BE2C (cell line): Measurements from ENCODE around the gene GALNT17.

Experiments used
- DNase-seq: peaks from one replicate; pipeline ENCODE4 v3.0.0-alpha.2; 2020
- H3K27me3 ChIP-seq: fragments of 250-450 bp; sonication (Bioruptor Pico); 2 replicates; pipeline ENCODE4 v1.5.1; 2020; ENCODE audit warnings: mild to moderate bottlenecking
- H3K36me3 ChIP-seq: fragments of 250-450 bp; sonication (Bioruptor Pico); 2 replicates; pipeline ENCODE4 v1.5.1; 2020; ENCODE audit warnings: mild to moderate bottlenecking
- H3K4me1 ChIP-seq: fragments of 250-450 bp; sonication (Bioruptor Pico); 2 replicates; pipeline ENCODE4 v1.5.1; 2020
- H3K4me3 ChIP-seq: 2 replicates; pipeline ENCODE4 v1.5.1; 2011; ENCODE audit warnings: low read depth, low read length
- H3K9me3 ChIP-seq: fragments of 250-450 bp; sonication (Bioruptor Pico); 2 replicates; pipeline ENCODE4 v1.5.1; 2020
- CTCF ChIP-seq: IDR thresholded peaks from 2 replicates; pipeline ENCODE4 v1.5.1; 2012; ENCODE audit warnings: mild to moderate bottlenecking, low read depth, low read length

The GALNT17 gene

GRCh38 chr7:71238581-71239295 is 106.8 kb downstream of the GALNT17 start:
- Histone ChIP-seq H3K4me1 (no peaks in the 10 kb centered on the region), H3K9me3 (no peaks in the 10 kb centered on the region), H3K36me3 (no peaks in the 10 kb centered on the region), H3K27me3 (no peaks in the 10 kb centered on the region), H3K4me3 (no peak overlapping the region)
- TF ChIP-seq CTCF = no peak
- no peak for DNase-seq

- H3K27me3 ChIP-seq = no peaks in the 10 kb centered on the region
- H3K4me1 ChIP-seq = no peaks in the 10 kb centered on the region
- DNase-seq = no peak
- H3K9me3 ChIP-seq = no peaks in the 10 kb centered on the region
- no peaks in the 10 kb centered on the region for H3K36me3 ChIP-seq
- TF ChIP-seq CTCF = no peak
- H3K4me3 ChIP-seq = no peak overlapping the region
Observed at GRCh38 chr7:71239586-71240268, 107.8 kb downstream of the GALNT17 start.

DNA sequence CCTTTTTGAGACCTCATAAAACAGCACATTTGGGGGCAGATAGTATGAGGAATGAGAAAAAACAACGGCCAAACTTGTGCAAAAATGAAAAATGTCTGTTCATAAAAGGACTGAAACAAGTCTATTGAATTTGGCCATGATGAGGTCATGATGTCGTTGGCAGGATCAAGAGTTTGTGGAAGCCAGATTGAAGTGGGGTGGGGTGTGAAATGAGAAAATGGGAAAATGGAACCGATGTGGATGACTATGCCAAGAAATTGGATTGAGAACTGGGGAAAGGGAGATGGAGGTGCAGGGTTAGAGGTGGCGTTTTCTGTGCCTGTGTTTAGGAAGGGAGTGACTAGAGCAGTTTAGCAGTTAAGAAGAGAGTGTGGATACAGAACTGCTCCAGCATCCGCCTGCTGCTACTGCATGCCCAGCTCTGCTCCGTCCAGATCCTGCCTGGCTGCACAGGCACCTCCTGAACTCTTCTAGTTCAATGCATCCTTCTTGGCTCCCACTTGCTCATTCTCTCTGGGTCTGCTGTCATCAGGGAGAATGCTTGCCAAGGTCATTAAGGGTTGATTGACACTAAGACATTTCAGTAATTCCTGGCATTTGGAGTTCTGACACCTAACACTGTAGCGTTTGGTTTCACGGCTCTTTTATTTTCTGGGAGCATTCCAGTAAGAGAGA is 111.9 kb downstream of the GALNT17 start:
- no peak for DNase-seq
- Histone ChIP-seq H3K9me3 (no peaks in the 10 kb centered on the region), H3K36me3 (no peaks in the 10 kb centered on the region), H3K4me3 (no peak overlapping the region), H3K4me1 (no peaks in the 10 kb centered on the region), H3K27me3 (no peaks in the 10 kb centered on the region)
- TF ChIP-seq CTCF = no peak

DNA sequence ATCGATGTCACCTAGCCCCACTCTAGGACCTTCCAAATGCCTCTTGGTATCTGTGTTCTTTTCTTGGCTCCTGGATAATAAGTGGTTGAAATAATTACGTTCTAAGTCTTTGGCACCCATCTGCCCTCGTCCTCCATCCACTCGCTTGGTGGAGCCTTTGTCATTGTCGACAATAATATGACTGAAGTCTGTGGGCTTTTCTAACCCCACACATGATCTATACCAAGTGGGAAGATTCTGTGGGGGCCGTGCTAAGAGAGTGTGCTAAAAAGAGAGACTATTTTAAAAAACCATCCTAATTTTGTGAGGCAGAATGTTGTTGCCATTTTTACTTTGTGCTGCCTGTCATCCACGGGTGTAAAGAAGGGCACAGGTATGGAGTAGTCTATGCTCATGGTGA is 113.1 kb downstream of the GALNT17 start:
- Histone ChIP-seq H3K27me3 (no peaks in the 10 kb centered on the region), H3K4me1 (no peaks in the 10 kb centered on the region), H3K9me3 (no peaks in the 10 kb centered on the region), H3K4me3 (no peak overlapping the region), H3K36me3 (no peaks in the 10 kb centered on the region)
- DNase-seq = no peak
- TF ChIP-seq CTCF = no peak

- no peak for TF ChIP-seq CTCF
- no peaks in the 10 kb centered on the region for H3K9me3 ChIP-seq
- DNase-seq = no peak
- no peaks in the 10 kb centered on the region for H3K36me3 ChIP-seq
- no peaks in the 10 kb centered on the region for H3K4me1 ChIP-seq
- no peak overlapping the region for H3K4me3 ChIP-seq
- no peaks in the 10 kb centered on the region for H3K27me3 ChIP-seq
Observed at GRCh38 chr7:71251706-71252105, 119.8 kb downstream of the GALNT17 start.

DNA sequence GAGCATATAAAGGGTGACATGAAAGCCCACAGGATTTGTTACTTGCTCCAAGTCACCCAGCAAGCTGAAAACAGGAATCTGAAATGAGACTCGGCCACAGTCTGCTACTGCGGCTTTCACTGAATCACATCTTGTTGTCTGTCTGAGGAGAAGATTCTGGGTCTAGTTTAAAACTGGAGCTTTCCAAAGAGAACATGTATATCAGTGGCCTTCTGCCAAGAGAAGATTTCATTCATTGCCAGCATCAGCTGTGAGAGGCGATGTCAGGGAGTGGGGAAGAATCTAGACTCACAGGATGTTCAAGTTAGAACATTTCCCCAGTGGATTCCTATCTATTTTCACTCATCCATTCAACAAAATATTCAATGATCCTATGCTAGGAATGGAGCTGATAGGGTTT is 122.8 kb downstream of the GALNT17 start:
- TF ChIP-seq CTCF = no peak
- H3K36me3 ChIP-seq = no peaks in the 10 kb centered on the region
- H3K27me3 ChIP-seq = no peaks in the 10 kb centered on the region
- no peaks in the 10 kb centered on the region for H3K4me1 ChIP-seq
- H3K9me3 ChIP-seq = no peaks in the 10 kb centered on the region
- DNase-seq = no peak
- no peak overlapping the region for H3K4me3 ChIP-seq
